ACC112 (cell line): Measurements from ENCODE around the gene KRT82.
"Not testable (repeated sequence)": the region's sequence is repeated elsewhere in the genome, so short reads cannot be mapped to it uniquely, and the experiment has no call there.

Experiments used
- H2AFZ ChIP-seq: fragments of 200-600 bp; sonication (generic); one replicate; pipeline ENCODE4 v1.6.0; 2017; ENCODE audit warnings: antibody characterized with exemption, low read length; ENCODE audit not compliant: unreplicated experiment
- H3K27ac ChIP-seq: fragments of 200-600 bp; sonication (generic); 2 replicates; pipeline ENCODE4 v1.5.1; 2014; ENCODE audit warnings: low read depth, mild to moderate bottlenecking, antibody characterized with exemption, low read length, moderate library complexity
- H3K27me3 ChIP-seq: fragments of 200-600 bp; sonication (generic); 2 replicates; pipeline ENCODE4 v1.6.1; 2014; ENCODE audit warnings: mild to moderate bottlenecking, antibody characterized with exemption, low read length, moderate library complexity, mixed read lengths; ENCODE audit not compliant: insufficient read depth
- H3K36me3 ChIP-seq: fragments of 200-600 bp; sonication (generic); 2 replicates; pipeline ENCODE4 v1.6.1; 2016; ENCODE audit warnings: mild to moderate bottlenecking, antibody characterized with exemption, low read length, moderate library complexity, mixed read lengths; ENCODE audit not compliant: insufficient read depth
- H3K4me1 ChIP-seq: fragments of 200-600 bp; sonication (generic); one replicate; pipeline ENCODE4 v1.6.1; 2016; ENCODE audit warnings: low read length, mixed read lengths; ENCODE audit not compliant: insufficient read depth, unreplicated experiment, control insufficient read depth
- H3K4me3 ChIP-seq: fragments of 200-600 bp; sonication (generic); 2 replicates; pipeline ENCODE4 v1.5.1; 2014; ENCODE audit warnings: mild to moderate bottlenecking, low read depth, low read length
- H3K79me2 ChIP-seq: fragments of 200-600 bp; sonication (generic); one replicate; pipeline ENCODE4 v1.6.0; 2016; ENCODE audit warnings: low read length; ENCODE audit not compliant: control insufficient read depth, unreplicated experiment, insufficient read depth

The KRT82 gene

GRCh38 chr12:52419656-52420055 lies 13.5 kb upstream of the KRT82 start:
- peaks cover 20% of the 10 kb centered on the region for H3K4me1 ChIP-seq
- H3K27ac ChIP-seq: no peak overlapping the region
- no peak overlapping the region for H3K4me3 ChIP-seq
- no peaks in the 10 kb centered on the region for H3K36me3 ChIP-seq
- H2AFZ ChIP-seq: no peak overlapping the region
- 0 out of 2 replicates have a peak, but pooled peaks cover 4% of the 10 kb centered on the region for H3K27me3 ChIP-seq
- no peaks in the 10 kb centered on the region for H3K79me2 ChIP-seq

- Histone ChIP-seq H3K36me3 (no peaks in the 10 kb centered on the region), H3K27me3 (0 out of 2 replicates have a peak, but pooled peaks cover 4% of the 10 kb centered on the region), H3K79me2 (no peaks in the 10 kb centered on the region), H3K4me3 (no peak overlapping the region), H3K4me1 (peaks cover 20% of the 10 kb centered on the region), H2AFZ (no peak overlapping the region), H3K27ac (no peak overlapping the region)
Observed at GRCh38 chr12:52418576-52419110, 12.5 kb upstream of the KRT82 start.

- H3K4me3 ChIP-seq: no peak overlapping the region
- peak overlapping the region; percentile 89 for H3K27ac ChIP-seq
- H3K79me2 ChIP-seq: no peaks in the 10 kb centered on the region
- H3K27me3 ChIP-seq: 0 out of 2 replicates have a peak, but pooled peaks cover 4% of the 10 kb centered on the region
- H3K36me3 ChIP-seq: no peaks in the 10 kb centered on the region
- peaks cover 20% of the 10 kb centered on the region for H3K4me1 ChIP-seq
- no peak overlapping the region for H2AFZ ChIP-seq
Observed at GRCh38 chr12:52417740-52418139, 11.6 kb upstream of the KRT82 start.

GRCh38 chr12:52416795-52417194 lies 10.7 kb upstream of the KRT82 start:
- Histone ChIP-seq H3K27ac (peak overlapping the region; percentile 89), H3K4me1 (peaks cover 20% of the 10 kb centered on the region), H2AFZ (peak overlapping the region; percentile 27), H3K36me3 (no peaks in the 10 kb centered on the region), H3K79me2 (no peaks in the 10 kb centered on the region), H3K27me3 (0 out of 2 replicates have a peak, but pooled peaks cover 4% of the 10 kb centered on the region), H3K4me3 (no peak overlapping the region)

- H3K4me3 ChIP-seq: no peak overlapping the region; the same call in 1 of the 2 replicates
- H3K27me3 ChIP-seq: no peaks in the 10 kb centered on the region
- peaks cover 20% of the 10 kb centered on the region for H3K4me1 ChIP-seq
- peak overlapping the region; percentile 27 for H2AFZ ChIP-seq
- no peaks in the 10 kb centered on the region for H3K36me3 ChIP-seq
- H3K79me2 ChIP-seq: no peaks in the 10 kb centered on the region
- peak overlapping the region; percentile 89 for H3K27ac ChIP-seq
Observed at GRCh38 chr12:52415870-52416750, 10.0 kb upstream of the KRT82 start.

- Histone ChIP-seq H3K27ac (no peak overlapping the region), H3K79me2 (no peaks in the 10 kb centered on the region)
Observed at GRCh38 chr12:52414936-52415335, 8.8 kb upstream of the KRT82 start.

GRCh38 chr12:52413782-52414345 lies 7.7 kb upstream of the KRT82 start:
- Histone ChIP-seq H2AFZ (no peak overlapping the region), H3K4me1 (peaks cover 20% of the 10 kb centered on the region), H3K4me3 (no peak overlapping the region), H3K27me3 (no peaks in the 10 kb centered on the region), H3K36me3 (no peaks in the 10 kb centered on the region), H3K27ac (no peak overlapping the region), H3K79me2 (no peaks in the 10 kb centered on the region)

More at GRCh38 chr12:52414936-52415335, 8.8 kb upstream of the KRT82 start:
- Histone ChIP-seq H3K4me3 (no peak overlapping the region), H3K36me3 (no peaks in the 10 kb centered on the region), H3K4me1 (peaks cover 20% of the 10 kb centered on the region), H2AFZ (no peak overlapping the region), H3K27me3 (no peaks in the 10 kb centered on the region)

GRCh38 chr12:52413202-52413601 lies 7.1 kb upstream of the KRT82 start:
- Histone ChIP-seq H3K79me2 (no peaks in the 10 kb centered on the region), H3K27me3 (no peaks in the 10 kb centered on the region), H3K4me3 (no peak overlapping the region), H3K27ac (no peak overlapping the region), H3K36me3 (no peaks in the 10 kb centered on the region), H3K4me1 (peaks cover 20% of the 10 kb centered on the region), H2AFZ (no peak overlapping the region)

GRCh38 chr12:52411815-52412214 lies 5.7 kb upstream of the KRT82 start:
- H3K79me2 ChIP-seq: no peaks in the 10 kb centered on the region
- no peak overlapping the region for H2AFZ ChIP-seq
- H3K4me1 ChIP-seq: peaks cover 15% of the 10 kb centered on the region
- no peak overlapping the region for H3K27ac ChIP-seq
- H3K4me3 ChIP-seq: no peak overlapping the region
- H3K27me3 ChIP-seq: no peaks in the 10 kb centered on the region
- H3K36me3 ChIP-seq: no peaks in the 10 kb centered on the region

GRCh38 chr12:52410589-52411248 lies 4.6 kb upstream of the KRT82 start:
- H3K27me3 ChIP-seq, H3K36me3 ChIP-seq, H3K4me1 ChIP-seq, H3K4me3 ChIP-seq, H2AFZ ChIP-seq, H3K79me2 ChIP-seq, H3K27ac ChIP-seq: not testable (repeated sequence)
